ENCODE data around the gene ARL2BP. TPM values are rescaled to one million over a fixed set of nuclear protein-coding genes. Genes with fewer than 3 reads are reported as not detected.
"Not testable (repeated sequence)": the region's sequence is repeated elsewhere in the genome, so short reads cannot be mapped to it uniquely, and the experiment has no call there.

Gene ARL2BP
- total RNA-seq, 2 donors from 2014 or later: 14.7 to 20.7 TPM

GRCh38 chr16:57256601-57257395 lies 11.7 kb downstream of the ARL2BP start:
- H3K36me3 Mint-ChIP-seq: peaks cover 0 to 12% of the 10 kb centered on the region in 2 donors
- H3K27ac Mint-ChIP-seq: peak overlapping the region; percentile 39 to 81
- ATAC-seq (no peak), DNase-seq (ENCODE audit: low spot score in 2 of 2) (no peak)
- no peaks in the 10 kb centered on the region for H3K9me3 Mint-ChIP-seq

- Mint-ChIP-seq H3K36me3 (peaks cover 0 to 6% of the 10 kb centered on the region in 2 donors), H3K27ac (peak overlapping the region in 1 of 2 donors; percentile 81), H3K9me3 (no peaks in the 10 kb centered on the region)
- no peak for DNase-seq (ENCODE audit: low spot score in 2 of 2)
- no peak for ATAC-seq
Observed at GRCh38 chr16:57257455-57258070, 12.5 kb downstream of the ARL2BP start.

DNA sequence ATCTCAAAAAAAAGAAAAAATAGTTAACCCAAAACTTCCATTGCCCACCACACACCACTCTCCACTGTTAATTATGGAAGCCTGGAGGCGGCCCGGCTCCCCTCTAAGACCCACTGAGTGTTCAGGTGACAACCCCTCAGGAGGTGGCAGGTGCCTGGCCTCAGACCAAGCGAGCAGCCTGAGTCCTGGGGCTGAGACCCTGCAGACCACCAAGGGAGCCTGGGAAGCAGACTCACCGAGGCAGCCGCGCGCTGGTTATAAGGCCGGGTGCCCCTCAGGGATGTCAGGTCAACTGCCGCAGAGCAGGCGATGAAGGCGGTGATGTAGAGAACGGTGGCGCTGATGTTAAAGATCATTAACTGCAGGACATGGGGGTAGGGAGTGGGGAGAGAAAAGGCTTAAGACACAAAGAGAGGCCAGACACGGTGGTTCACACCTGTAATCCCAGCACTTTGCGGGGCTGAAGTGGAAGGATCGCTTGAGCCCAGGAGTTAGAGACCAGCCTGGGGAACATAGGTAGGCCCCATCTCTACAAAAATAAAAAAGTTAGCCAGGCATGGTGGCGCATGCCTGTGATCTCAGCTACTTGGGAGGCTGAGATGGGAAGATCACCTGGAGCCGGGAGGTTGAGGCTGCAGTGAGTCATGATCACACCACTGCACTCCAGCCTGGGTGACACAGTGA lies 13.3 kb downstream of the ARL2BP start:
- Mint-ChIP-seq H3K36me3 (no peaks in the 10 kb centered on the region), H3K27ac (no peak overlapping the region), H3K9me3 (no peaks in the 10 kb centered on the region)
- no peak for ATAC-seq
- peak in 1 of 2 donors; percentile 53 for DNase-seq (ENCODE audit: low spot score in 2 of 2)

DNA sequence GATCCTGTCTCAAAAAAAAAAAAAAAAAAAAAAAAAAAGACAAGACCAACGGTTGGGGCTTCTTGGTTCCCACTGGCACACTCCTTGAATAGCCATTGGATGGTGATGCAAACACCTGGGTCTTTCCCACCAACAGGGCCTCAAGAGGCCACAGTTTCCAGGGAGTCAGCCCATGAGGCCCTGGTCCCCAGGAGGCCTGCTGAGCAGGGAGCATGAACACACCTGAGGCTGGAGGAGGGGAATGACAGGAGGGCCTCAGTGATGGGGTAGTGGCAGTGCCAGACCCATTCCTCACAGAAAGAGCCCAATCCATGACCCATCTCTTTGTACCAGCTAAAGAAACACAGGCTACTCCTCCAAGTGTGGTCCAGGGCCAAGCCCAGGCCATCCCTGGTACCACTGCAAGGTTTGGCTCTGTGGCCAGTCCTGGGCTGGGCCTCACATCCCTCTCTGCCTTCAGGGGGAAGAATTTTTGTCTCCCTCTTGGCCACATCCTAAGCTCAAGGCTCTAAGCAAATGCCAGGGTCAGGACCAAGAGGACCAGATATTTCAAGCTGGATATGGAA lies 13.9 kb downstream of the ARL2BP start:
- Mint-ChIP-seq H3K9me3 (no peaks in the 10 kb centered on the region), H3K36me3 (no peaks in the 10 kb centered on the region), H3K27ac (peak overlapping the region in 1 of 2 donors; percentile 29)
- ATAC-seq (no peak), DNase-seq (ENCODE audit: low spot score in 2 of 2) (no peak)

- ATAC-seq (peak; percentile 46 to 86), DNase-seq (ENCODE audit: low spot score in 2 of 2) (peak in 1 of 2 donors; percentile 56)
- peak overlapping the region; percentile 71 to 83 for H3K27ac Mint-ChIP-seq
- no peaks in the 10 kb centered on the region for H3K36me3 Mint-ChIP-seq
- no peaks in the 10 kb centered on the region for H3K9me3 Mint-ChIP-seq
Observed at GRCh38 chr16:57260294-57260929, 15.4 kb downstream of the ARL2BP start.

- peak in 1 of 2 donors; percentile 13 for DNase-seq (ENCODE audit: low spot score in 2 of 2)
Observed at GRCh38 chr16:57261806-57262205, 16.7 kb downstream of the ARL2BP start.

GRCh38 chr16:57262841-57263540 lies 17.9 kb downstream of the ARL2BP start:
- ATAC-seq (no peak), DNase-seq (ENCODE audit: low spot score in 2 of 2) (peak in 1 of 2 donors; percentile 51)
- H3K9me3 Mint-ChIP-seq: no peaks in the 10 kb centered on the region
- no peaks in the 10 kb centered on the region for H3K36me3 Mint-ChIP-seq
- peak overlapping the region; percentile 70 to 93 for H3K27ac Mint-ChIP-seq

More at GRCh38 chr16:57261806-57262205, 16.7 kb downstream of the ARL2BP start:
- Mint-ChIP-seq H3K9me3 (no peaks in the 10 kb centered on the region), H3K27ac (no peak overlapping the region), H3K36me3 (no peaks in the 10 kb centered on the region)
- no peak for ATAC-seq

DNA sequence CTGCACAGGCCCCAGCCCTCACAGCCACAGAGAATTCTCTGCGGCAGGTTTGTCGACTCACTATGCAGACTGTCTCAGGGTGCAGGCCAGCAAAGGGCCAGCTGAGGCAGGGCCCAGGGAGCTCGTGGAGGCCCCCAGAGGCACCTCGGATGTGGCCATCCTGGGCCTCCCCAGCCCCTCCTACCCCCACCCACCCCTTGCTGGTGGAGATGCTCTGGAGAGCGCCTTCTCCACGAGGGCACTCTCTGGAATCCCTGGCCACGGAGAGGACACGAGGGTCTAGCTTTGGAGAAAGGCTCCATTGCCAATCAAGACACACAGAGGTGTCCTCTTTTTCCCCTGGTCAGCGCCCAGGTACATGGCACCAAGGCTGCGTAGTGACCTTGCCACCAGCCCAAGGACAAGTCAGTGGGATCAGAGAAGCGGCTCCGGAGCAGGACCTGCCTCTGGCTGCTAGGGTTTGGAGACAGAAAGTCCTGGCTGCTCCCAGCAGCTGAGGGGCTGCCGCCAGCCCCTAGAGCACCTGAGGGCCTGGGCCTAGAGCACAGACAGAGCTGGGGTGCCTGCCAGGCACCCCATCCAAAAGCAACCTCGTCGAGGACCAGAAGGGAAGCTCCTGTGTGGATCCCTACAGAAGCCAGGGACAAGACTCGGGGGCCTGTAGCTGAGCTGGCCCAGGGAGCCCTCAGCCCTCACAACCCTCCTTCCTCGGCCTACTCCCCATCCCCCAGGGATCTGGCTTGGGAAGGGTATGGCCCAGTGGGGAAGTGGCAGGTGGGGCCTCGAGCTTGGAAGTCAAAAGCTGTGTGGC lies 18.7 kb downstream of the ARL2BP start:
- Mint-ChIP-seq H3K36me3 (no peaks in the 10 kb centered on the region), H3K27ac (peak overlapping the region in 1 of 2 donors; percentile 70), H3K9me3 (no peaks in the 10 kb centered on the region)
- no peak for ATAC-seq
- DNase-seq (ENCODE audit: low spot score in 2 of 2): no peak

DNA sequence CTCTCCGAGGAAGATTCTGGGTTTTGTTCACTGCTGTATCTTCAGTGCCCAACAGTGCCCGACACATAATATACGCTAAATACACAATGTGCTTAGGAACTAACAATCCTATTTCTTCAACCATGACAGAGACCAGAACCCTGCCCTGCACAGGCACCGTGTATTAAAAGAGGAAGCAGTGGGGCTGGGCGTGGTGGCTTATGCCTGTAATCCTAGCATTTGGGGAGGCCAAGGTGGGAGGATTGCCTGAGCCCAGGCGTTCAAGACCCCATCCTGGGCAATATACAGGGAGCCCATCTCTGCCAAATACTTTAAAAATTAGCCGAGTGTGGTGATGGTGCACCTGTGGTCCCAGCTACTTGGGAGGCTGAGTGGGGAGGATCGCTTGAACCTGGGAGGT lies 19.3 kb downstream of the ARL2BP start:
- Mint-ChIP-seq H3K9me3 (no peaks in the 10 kb centered on the region), H3K36me3 (no peaks in the 10 kb centered on the region), H3K27ac (no peak overlapping the region)
- ATAC-seq (no peak), DNase-seq (ENCODE audit: low spot score in 2 of 2) (no peak)

DNA sequence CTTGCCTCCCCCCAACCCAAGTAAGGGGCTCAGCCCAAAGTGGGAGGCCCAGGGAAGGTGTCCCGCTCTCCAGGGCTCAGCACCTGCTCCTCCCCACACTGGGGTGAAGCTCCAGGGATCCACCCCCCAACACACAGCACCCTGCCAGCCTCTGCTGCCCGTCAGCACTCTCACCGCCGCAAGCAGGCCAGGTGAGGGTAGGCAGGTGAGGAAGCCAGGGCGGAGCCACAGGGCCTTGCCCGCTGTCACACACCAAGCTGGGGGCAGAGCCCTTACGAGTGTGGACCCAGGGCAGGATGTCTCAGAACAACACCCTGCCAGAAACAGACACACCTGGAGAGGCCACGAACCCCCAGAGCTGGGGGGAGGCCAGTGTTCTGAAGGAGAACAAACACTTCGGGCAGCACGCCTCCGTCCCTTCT lies 19.9 kb downstream of the ARL2BP start:
- DNase-seq (ENCODE audit: low spot score in 2 of 2) (no peak), ATAC-seq (no peak)
- H3K27ac Mint-ChIP-seq: no peak overlapping the region

GRCh38 chr16:57265850-57266530 lies 20.9 kb downstream of the ARL2BP start:
- ATAC-seq (no peak), DNase-seq (ENCODE audit: low spot score in 2 of 2) (no peak)
- peak overlapping the region; percentile 50 to 60 for H3K27ac Mint-ChIP-seq
- H3K36me3 Mint-ChIP-seq: no peaks in the 10 kb centered on the region
- H3K9me3 Mint-ChIP-seq: no peaks in the 10 kb centered on the region

More for the DNA sequence above, 19.9 kb downstream of the ARL2BP start:
- H3K9me3 Mint-ChIP-seq: no peaks in the 10 kb centered on the region
- no peaks in the 10 kb centered on the region for H3K36me3 Mint-ChIP-seq

GRCh38 chr16:57266531-57267260 lies 21.6 kb downstream of the ARL2BP start:
- DNase-seq (ENCODE audit: low spot score in 2 of 2) (no peak), ATAC-seq (peak; percentile 60 to 72)
- peak overlapping the region; percentile 60 to 85 for H3K27ac Mint-ChIP-seq
- no peaks in the 10 kb centered on the region for H3K36me3 Mint-ChIP-seq
- no peaks in the 10 kb centered on the region for H3K9me3 Mint-ChIP-seq

GRCh38 chr16:57267343-57267742 lies 22.3 kb downstream of the ARL2BP start:
- H3K9me3 Mint-ChIP-seq; H3K36me3 Mint-ChIP-seq; ATAC-seq; DNase-seq (ENCODE audit: low spot score in 2 of 2): not testable (repeated sequence)
- peak overlapping the region in 1 of 2 donors; percentile 60 for H3K27ac Mint-ChIP-seq
